Epithelial cell of esophagus (primary cell): ENCODE measurements around the gene PXN.
A peak's percentile ranks its signal among the peaks of the same experiment; 100 is the strongest.
"Not testable (repeated sequence)": the region's sequence is repeated elsewhere in the genome, so short reads cannot be mapped to it uniquely, and the experiment has no call there.

ENCODE experiments used
- DNase-seq: peaks from one replicate; pipeline ENCODE4 v3.0.0; 2010; ENCODE audit warnings: low read depth
- H3K4me3 ChIP-seq: 2 replicates; pipeline ENCODE4 v1.5.1; 2011; ENCODE audit warnings: mild to moderate bottlenecking, low read length, control low read depth
- TF ChIP-seq, protein P1 (sequence below): IDR thresholded peaks from 2 replicates; pipeline ENCODE4 v1.5.1; 2011; ENCODE audit warnings: low read depth, mild to moderate bottlenecking, low read length, control low read depth, inconsistent platforms; ENCODE audit not compliant: insufficient read depth; ENCODE audit errors: missing control alignments

PXN gene

DNA sequence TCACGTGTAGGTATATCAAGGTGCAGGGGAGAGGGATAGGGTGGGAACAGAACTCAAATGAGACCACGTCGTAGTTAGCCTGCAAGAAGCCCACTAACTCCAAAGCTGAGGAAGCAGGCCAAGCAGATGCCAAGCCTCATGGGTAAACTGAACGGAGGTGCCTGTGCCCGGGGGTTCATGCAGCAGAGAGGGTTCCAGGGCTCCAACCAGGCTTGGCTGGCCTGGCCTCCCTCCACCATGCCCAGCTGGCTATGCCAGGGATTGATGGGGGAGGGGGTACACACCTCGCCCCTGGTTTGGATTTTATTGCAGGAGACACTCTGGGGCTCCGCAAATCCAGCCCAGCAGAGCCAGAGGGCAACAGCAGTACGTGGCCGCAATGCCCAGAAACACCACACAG, 27.3 kb downstream of the PXN start:
- no peak for DNase-seq
- TF ChIP-seq, protein P1, sequence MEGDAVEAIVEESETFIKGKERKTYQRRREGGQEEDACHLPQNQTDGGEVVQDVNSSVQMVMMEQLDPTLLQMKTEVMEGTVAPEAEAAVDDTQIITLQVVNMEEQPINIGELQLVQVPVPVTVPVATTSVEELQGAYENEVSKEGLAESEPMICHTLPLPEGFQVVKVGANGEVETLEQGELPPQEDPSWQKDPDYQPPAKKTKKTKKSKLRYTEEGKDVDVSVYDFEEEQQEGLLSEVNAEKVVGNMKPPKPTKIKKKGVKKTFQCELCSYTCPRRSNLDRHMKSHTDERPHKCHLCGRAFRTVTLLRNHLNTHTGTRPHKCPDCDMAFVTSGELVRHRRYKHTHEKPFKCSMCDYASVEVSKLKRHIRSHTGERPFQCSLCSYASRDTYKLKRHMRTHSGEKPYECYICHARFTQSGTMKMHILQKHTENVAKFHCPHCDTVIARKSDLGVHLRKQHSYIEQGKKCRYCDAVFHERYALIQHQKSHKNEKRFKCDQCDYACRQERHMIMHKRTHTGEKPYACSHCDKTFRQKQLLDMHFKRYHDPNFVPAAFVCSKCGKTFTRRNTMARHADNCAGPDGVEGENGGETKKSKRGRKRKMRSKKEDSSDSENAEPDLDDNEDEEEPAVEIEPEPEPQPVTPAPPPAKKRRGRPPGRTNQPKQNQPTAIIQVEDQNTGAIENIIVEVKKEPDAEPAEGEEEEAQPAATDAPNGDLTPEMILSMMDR: no peak
- H3K4me3 ChIP-seq: no peak overlapping the region

DNA sequence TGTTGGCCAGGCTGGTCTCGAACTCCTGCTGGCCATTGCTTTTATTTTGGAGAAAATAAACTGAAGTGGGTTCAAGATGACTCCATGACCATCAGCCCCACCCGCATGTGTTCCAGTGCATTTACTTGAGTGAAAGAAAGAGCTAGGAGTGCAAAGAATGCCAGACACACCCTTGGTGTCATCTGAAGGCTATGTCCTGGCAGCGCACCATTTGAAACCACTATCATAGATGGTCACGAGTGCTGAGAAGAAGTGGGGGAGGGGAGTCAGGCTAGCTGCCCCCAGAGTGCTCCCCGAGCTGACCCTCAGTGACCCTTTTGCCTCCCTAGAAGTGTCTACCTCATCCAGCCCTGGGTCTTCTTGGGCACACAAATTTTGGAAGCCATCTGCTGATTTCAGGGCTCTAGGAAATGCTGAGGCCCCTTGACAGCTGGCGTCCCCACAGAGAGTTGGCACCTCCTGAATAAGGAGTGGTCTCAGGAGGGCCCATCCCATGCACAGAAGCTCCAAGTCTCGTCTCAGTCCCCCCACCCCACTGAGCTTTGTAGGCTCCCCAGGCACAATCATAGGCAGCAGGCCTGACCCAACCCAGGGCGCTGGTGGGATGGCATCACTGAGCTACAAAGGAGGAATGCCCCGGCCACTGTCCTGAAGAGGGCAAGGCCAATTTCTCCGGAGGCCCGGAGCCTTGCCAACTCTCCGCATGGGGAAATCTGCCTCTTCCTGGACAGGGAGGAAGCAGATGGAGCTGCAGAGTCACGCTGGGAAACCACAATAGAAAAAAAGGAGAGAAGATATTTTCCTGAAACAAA, 28.0 kb downstream of the PXN start:
- peak; percentile 71 for DNase-seq
- no peak overlapping the region for H3K4me3 ChIP-seq
- TF ChIP-seq, protein P1: no peak

DNA sequence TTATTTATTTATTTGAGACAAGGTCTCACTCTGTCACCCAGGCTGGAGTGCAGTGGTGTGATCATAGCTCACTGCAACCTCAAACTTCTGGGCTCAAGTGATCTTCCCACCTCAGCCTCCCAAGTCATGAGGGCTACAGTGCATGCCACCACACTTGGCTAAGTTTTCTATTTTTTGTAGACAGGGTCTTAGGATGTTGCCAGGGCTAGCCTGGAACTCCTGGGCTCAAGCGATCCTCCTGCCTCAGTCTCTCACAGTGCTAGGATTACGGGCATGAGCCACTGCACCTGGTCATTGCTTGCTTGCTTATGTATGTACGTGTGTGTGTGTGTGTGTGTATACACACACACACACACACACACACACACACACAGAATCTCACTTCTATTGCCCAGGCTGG, 28.7 kb downstream of the PXN start:
- H3K4me3 ChIP-seq, DNase-seq: not testable (repeated sequence)

DNA sequence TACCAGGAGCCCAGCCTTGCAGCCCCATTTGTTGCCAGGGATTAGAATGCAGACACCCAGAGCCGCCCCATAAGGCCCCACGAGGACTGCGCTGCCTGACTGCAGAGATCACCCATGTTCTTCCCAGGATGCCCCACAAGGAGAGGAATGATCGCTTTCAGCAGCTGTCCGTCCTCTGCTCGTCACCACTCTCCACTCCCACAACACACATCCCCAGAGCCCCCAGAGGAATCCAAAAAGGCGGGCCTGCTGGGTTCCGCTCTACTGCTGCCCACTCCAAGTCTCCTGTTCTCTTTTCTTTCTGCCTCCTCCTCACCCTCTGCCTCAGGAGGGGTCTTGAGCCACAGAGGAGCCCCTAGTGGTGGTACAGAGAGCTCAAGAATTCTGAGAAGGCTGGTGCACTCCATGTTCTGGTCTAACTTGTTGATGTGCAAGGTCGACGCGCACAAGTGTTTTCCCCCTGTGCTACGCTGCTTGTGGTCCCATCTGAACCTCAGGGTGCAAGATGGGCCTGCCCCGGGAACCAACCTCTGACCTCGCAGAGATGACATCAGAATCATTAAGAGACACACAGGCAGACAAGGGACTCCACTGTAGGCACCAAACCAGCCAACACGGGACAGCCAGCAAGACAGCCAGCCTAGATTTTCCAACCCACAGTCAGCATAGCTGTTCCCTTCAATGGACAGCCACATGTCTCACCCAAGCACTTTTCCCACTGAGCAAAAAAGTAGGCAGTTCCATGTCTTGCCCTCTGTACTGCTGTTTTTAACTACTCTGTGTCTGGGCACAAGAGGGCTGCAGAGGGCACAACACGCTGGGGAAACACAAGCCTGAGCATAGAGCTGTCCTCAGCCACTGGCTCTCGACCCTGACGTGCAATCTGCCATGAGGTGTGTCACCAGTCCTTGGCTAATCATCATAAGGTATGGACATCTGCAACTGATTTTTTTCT, 29.9 kb downstream of the PXN start:
- H3K4me3 ChIP-seq: no peak overlapping the region
- no peak for DNase-seq
- TF ChIP-seq, protein P1: no peak

DNA sequence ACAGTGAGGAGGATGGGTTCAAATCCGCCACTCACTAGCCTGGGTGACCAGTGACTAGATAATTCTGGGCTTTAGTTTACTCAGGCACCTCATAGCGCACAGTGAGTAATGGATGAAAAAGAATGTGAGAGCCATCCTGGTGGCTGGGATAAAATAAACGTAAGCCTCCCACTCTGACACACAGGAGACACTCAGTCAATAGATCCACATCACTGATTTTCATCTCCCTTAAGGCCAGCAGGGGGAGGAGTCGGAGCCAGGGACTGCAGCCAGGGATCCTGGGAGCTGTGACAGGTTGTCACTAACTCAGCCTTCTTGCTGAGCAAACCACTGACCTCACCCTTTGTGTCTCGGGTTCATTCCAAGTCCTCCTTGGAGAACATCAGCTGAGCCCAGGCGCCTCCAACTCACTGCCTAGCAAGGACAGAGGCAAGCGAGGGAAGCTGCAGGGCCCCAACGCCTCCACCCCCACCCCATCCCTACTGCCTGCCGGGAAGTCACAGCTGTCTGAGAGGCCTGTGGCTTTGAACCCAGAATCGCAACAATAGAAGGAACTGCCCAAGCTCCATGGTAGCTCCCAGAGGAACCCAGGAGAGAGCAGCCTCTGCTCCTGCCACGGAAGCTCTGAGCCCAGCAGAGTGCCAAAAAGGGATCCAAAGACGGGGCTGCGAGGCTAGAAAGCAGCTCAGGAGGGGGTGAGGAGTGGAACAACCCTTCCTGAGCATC, 30.7 kb downstream of the PXN start:
- H3K4me3 ChIP-seq: no peak overlapping the region
- peak; percentile 86 for DNase-seq

DNA sequence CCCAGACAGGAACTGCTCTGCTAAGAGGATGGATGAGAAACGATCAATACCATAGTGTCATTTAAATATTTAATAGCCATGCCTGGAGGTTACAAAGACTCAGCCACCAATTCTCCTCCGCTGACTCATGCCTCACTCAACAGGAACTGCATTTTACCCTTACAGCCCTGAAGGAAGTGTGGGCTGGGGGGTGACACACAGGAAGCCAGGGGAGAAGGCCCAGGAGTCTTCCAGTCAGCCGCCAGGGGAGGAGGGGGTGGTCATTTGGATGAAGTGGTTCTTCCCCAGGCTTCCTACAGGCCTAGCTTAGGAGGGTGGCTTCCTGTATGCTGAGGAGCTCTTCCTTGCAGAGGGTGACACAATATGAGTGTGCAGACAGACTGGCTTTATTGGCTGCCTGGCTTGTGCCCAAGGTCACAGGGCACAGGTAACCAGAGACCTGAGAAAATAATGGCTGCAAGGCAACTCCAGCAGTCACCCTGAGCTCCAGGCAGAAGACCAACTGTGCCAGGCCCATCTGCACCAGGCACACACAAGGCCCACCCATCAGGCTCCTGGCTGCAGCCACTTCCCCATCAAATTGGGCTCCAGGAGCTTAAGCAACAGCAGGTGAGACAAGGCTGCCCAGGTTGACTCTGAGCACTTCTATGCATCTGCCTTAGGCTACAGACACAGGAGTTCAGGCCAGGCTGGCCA, 34.1 kb downstream of the PXN start:
- no peak overlapping the region for H3K4me3 ChIP-seq
- TF ChIP-seq, protein P1: peak; percentile 24
- peak; percentile 97 for DNase-seq

More for the DNA sequence above, 30.7 kb downstream of the PXN start:
- TF ChIP-seq, protein P1: peak; percentile 75
